ENCODE data around the gene SLAMF7.

SLAMF7 gene

GRCh38 chr1:160800645-160801408, 61.8 kb downstream of the SLAMF7 start:
- DNase-seq (ENCODE audit: low read depth): no peak

GRCh38 chr1:160801836-160802580, 63.0 kb downstream of the SLAMF7 start:
- DNase-seq (ENCODE audit: low read depth): no peak
